ENCODE measurements around the gene PADI4.

DNA sequence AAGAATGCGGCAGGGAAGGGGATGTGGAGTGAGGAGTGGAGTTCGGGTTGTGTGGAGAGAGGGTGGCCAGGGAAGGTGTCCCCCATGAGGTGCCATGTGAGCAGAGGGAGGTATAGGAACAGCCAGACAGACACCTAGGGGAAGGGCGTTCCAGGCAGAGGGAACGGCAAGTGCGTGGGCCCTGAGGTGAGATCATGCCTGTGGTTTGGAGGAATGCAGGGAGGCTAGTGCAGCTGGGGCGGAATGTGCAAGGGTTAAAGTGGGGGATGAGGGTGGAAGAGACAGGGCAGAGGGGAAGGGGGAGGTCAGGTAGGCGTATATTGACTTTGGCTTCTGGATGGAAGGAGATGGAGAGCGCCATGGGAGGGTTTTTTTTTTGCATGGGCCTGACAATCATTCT lies 32.4 kb downstream of the PADI4 start:
- TF ChIP-seq, protein P1, sequence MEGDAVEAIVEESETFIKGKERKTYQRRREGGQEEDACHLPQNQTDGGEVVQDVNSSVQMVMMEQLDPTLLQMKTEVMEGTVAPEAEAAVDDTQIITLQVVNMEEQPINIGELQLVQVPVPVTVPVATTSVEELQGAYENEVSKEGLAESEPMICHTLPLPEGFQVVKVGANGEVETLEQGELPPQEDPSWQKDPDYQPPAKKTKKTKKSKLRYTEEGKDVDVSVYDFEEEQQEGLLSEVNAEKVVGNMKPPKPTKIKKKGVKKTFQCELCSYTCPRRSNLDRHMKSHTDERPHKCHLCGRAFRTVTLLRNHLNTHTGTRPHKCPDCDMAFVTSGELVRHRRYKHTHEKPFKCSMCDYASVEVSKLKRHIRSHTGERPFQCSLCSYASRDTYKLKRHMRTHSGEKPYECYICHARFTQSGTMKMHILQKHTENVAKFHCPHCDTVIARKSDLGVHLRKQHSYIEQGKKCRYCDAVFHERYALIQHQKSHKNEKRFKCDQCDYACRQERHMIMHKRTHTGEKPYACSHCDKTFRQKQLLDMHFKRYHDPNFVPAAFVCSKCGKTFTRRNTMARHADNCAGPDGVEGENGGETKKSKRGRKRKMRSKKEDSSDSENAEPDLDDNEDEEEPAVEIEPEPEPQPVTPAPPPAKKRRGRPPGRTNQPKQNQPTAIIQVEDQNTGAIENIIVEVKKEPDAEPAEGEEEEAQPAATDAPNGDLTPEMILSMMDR (IDR thresholded peaks at IDR 0.05) = no peak
- no peak for TF ChIP-seq POLR2A (IDR thresholded peaks at IDR 0.05)

All from prostate gland (tissue), 2 donors.